Measurements from ENCODE around the gene COX4I2. TPM values are rescaled to one million over a fixed set of nuclear protein-coding genes. Genes with fewer than 3 reads are reported as not detected.
A peak's percentile ranks its signal among the peaks of the same experiment; 100 is the strongest.

COX4I2 gene
- total and polyA plus RNA-seq, 2 of the 8 experiments (the other 6 are each of a cell fraction or from before 2014, with no cell fraction given), result 0.26 TPM; not detected in 1

GRCh38 chr20:31607640-31608250 lies 30.0 kb upstream of the COX4I2 start:
- ChIA-PET POLR2A (ENCODE audit: partially characterized antibody) (interaction anchor here (0.5 to 26.1 kb wide), 11 partner anchors 9 to 115 kb away, joined by 3 to 1033 read pairs (median 3); partner anchors contain the start of gene BCL2L1), CTCF (ENCODE audit: partially characterized antibody) (interaction anchor here (0.6 to 32.8 kb wide), 6 partner anchors 14 to 116 kb away, joined by 3 to 1559 read pairs (median 6); no protein-coding TSS in a partner anchor)
- H3K79me2 ChIP-seq (ENCODE audit: control insufficient read depth in 1 of 2, insufficient read depth in 2 of 2, low read length in 2 of 2), result peaks cover 8 to 20% of the 10 kb centered on the region in 2 experiments; a peak in 3 of 4 replicates
- H2BK20ac ChIP-seq (ENCODE audit: low read length), result peak overlapping the region; percentile 95
- H3K18ac ChIP-seq (ENCODE audit: extremely low read depth, low read length), result peak overlapping the region; percentile 87
- H3K27ac ChIP-seq (ENCODE audit: low read depth, low read length), result peak overlapping the region; percentile 57; the same call in 1 of the 2 replicates
- H3K23me2 ChIP-seq (ENCODE audit: low read depth, low read length), result peaks cover 10% of the 10 kb centered on the region
- peak overlapping the region; percentile 19 for H4K5ac ChIP-seq (ENCODE audit: insufficient read length, low read depth, low read length)
- peak overlapping the region; percentile 87; the same call in 1 of the 2 replicates for H2AK5ac ChIP-seq (ENCODE audit: low read depth, low read length)
- H4K8ac ChIP-seq (ENCODE audit: extremely low read depth, insufficient read depth, low read length), result no peak overlapping the region
- TF ChIP-seq MAX (IDR thresholded peaks at IDR 0.05), result 0 out of 2 replicates have a peak, but pooled peaks have one; percentile 0
- TF ChIP-seq TEAD4 (IDR thresholded peaks at IDR 0.05; ENCODE audit: low read depth, low read length), result no peak
- peak in 1 of 2 experiments; percentile 83; a peak in 1 of 3 replicates for TF ChIP-seq POLR2A (IDR thresholded peaks at IDR 0.05; ENCODE audit: control extremely low read depth in 1 of 2, low read depth in 2 of 2, low read length in 2 of 2)
- no peak for TF ChIP-seq CHD1 (IDR thresholded peaks at IDR 0.05; ENCODE audit: low read depth, low read length)
- H3K4ac ChIP-seq (replicated peaks; ENCODE audit: insufficient read length, low read depth, low read length), result no peak overlapping the region
- H2BK120ac ChIP-seq (replicated peaks; ENCODE audit: low read depth, low read length), result peak overlapping the region; percentile 8
- no peak overlapping the region for H3K23ac ChIP-seq (ENCODE audit: insufficient read length)
- no peak for FAIRE-seq
- DNase-seq (ENCODE audit: low read depth in 1 of 2, low spot score in 2 of 2), result no peak
- H3K56ac ChIP-seq (replicated peaks; ENCODE audit: insufficient read length, low read depth, low read length), result no peak overlapping the region
- H2BK5ac ChIP-seq (ENCODE audit: low read depth, low read length), result peak overlapping the region; percentile 86
- peak overlapping the region; percentile 80 to 88 for H3K4me2 ChIP-seq (ENCODE audit: insufficient read depth in 1 of 2, low read depth in 2 of 2, low read length in 2 of 2)
- H2BK15ac ChIP-seq (ENCODE audit: low read length), result peak overlapping the region; percentile 40; the same call in 1 of the 2 replicates
- H4K20me1 ChIP-seq (replicated peaks in 1 of 2; ENCODE audit: control insufficient read depth in 1 of 2, insufficient read depth in 2 of 2, low read length in 2 of 2), result peaks cover 0 to 9% of the 10 kb centered on the region in 2 experiments
- H4K91ac ChIP-seq (replicated peaks; ENCODE audit: insufficient read length, low read length), result peak overlapping the region; percentile 56
- peak overlapping the region in 3 of 4 experiments; percentile 24 to 51 (median 35); a peak in 4 of 7 replicates for H3K9ac ChIP-seq (replicated peaks in 1 of 4; ENCODE audit: extremely low read depth in 1 of 4, low read depth in 3 of 4, low read length in 3 of 4)
- peaks cover 0 to 11% (median 0%) of the 10 kb centered on the region in 4 experiments; a peak in 1 of 8 replicates for H3K36me3 ChIP-seq (ENCODE audit: control insufficient read depth in 2 of 4, insufficient read depth in 4 of 4, low read length in 3 of 4)
- H2BK12ac ChIP-seq (ENCODE audit: low read depth, low read length), result peak overlapping the region; percentile 51
- no peaks in the 10 kb centered on the region for H3K79me1 ChIP-seq (ENCODE audit: low read depth, low read length)
- 57% methylated on average over 9 of the region's 9 CpGs; no CpG with 5 or more reads in 1 of the 2 experiments for WGBS, 2 experiments (ENCODE audit: extremely low coverage in 1 of 2, insufficient coverage in 1 of 2, insufficient read length in 1 of 2, insufficient replicate concordance in 2 of 2, low coverage in 1 of 2, low lambda C conversion rate in 2 of 2, missing lambda C conversion rate in 1 of 2)
- no peak overlapping the region for H2AFZ ChIP-seq (ENCODE audit: low read length)
- H3K4me1 ChIP-seq (replicated peaks in 1 of 4; ENCODE audit: control insufficient read depth in 3 of 4, insufficient read depth in 4 of 4, low read length in 3 of 4), result peaks cover 17 to 41% (median 27%) of the 10 kb centered on the region in 4 experiments
- H3K9me3 ChIP-seq (ENCODE audit: insufficient read depth in 2 of 2, low read depth in 1 of 2, low read length in 1 of 2), result no peaks in the 10 kb centered on the region
- peak overlapping the region; percentile 32 to 90 (median 80); a peak in 6 of 8 replicates for H3K4me3 ChIP-seq (ENCODE audit: extremely low read depth in 1 of 4, insufficient read depth in 2 of 4, low read depth in 3 of 4, low read length in 4 of 4)
- H3K14ac ChIP-seq (ENCODE audit: insufficient read length), result no peak overlapping the region
- peaks cover 0 to 4% (median 0%) of the 10 kb centered on the region in 4 experiments; a peak in 2 of 7 replicates for H3K27me3 ChIP-seq (replicated peaks in 1 of 4; ENCODE audit: control insufficient read depth in 3 of 4, extremely low read depth in 1 of 4, insufficient read depth in 3 of 4, low read length in 3 of 4)

All from H1 (cell line).